ENCODE results near the gene DXO. TPM values are rescaled to one million over a fixed set of nuclear protein-coding genes. Genes with fewer than 3 reads are reported as not detected.

Gene DXO
- total RNA-seq, 5 donors from 2014 or later (not counting 1 experiment from before 2014, with no cell fraction given), result 30.2 to 53.2 (median 35.4) TPM

DNA sequence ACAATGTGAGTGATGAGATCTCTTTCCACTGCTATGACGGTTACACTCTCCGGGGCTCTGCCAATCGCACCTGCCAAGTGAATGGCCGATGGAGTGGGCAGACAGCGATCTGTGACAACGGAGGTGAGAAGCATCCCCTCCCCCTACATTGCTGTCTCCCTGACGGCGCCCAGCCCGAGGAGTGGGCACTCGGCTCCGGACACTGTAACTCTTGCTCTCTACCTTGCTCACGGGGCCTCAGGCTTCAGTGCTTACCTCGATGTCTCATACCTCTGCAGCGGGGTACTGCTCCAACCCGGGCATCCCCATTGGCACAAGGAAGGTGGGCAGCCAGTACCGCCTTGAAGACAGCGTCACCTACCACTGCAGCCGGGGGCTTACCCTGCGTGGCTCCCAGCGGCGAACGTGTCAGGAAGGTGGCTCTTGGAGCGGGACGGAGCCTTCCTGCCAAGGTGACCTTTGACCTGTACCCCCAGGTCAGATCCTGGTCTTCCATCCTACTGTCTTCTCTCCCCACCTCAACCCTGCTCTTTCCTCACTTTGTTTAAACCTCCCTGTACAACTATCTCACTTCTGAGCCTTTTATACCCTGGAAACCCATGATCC is 24.8 kb downstream of the DXO start:
- DNase-seq, result no peak
- ChIA-PET POLR2A (no interaction called here), CTCF (no interaction called here)
- Histone ChIP-seq H3K4me1 (ENCODE audit: control insufficient read depth in 1 of 2, extremely low read depth in 1 of 2, insufficient read depth in 2 of 2, low read length in 2 of 2) (no peaks in the 10 kb centered on the region), H3K27me3 (replicated peaks in 1 of 2; ENCODE audit: control insufficient read depth in 2 of 2, extremely low read depth in 1 of 2, insufficient read depth in 2 of 2, low read length in 1 of 2) (peaks cover 0 to 42% of the 10 kb centered on the region in 2 experiments), H3K36me3 (ENCODE audit: control insufficient read depth in 2 of 2, extremely low read depth in 1 of 2, insufficient read depth in 1 of 2, low read length in 1 of 2) (peaks cover 6 to 11% of the 10 kb centered on the region in 2 donors), H3K27ac (ENCODE audit: low read length) (no peak overlapping the region), H3K9me3 (no peaks in the 10 kb centered on the region), H3K4me3 (ENCODE audit: control insufficient read depth in 1 of 2, extremely low read depth in 1 of 2, low read length in 1 of 2) (no peak overlapping the region)
- no peak for ATAC-seq (replicated peaks in 1 of 4)
- H3K36me3 Mint-ChIP-seq, result no peaks in the 10 kb centered on the region
- no peak overlapping the region for H3K4me3 Mint-ChIP-seq
- 87% methylated on average over 20 of the region's 24 CpGs for WGBS (ENCODE audit: insufficient coverage)
- H3K27me3 Mint-ChIP-seq, result peaks cover 6 to 25% of the 10 kb centered on the region in 2 donors
- H3K9me3 Mint-ChIP-seq, result no peaks in the 10 kb centered on the region
- H3K4me1 Mint-ChIP-seq, result peaks cover 0 to 10% (median 0%) of the 10 kb centered on the region in 3 donors
- no peak overlapping the region for H3K27ac Mint-ChIP-seq

DNA sequence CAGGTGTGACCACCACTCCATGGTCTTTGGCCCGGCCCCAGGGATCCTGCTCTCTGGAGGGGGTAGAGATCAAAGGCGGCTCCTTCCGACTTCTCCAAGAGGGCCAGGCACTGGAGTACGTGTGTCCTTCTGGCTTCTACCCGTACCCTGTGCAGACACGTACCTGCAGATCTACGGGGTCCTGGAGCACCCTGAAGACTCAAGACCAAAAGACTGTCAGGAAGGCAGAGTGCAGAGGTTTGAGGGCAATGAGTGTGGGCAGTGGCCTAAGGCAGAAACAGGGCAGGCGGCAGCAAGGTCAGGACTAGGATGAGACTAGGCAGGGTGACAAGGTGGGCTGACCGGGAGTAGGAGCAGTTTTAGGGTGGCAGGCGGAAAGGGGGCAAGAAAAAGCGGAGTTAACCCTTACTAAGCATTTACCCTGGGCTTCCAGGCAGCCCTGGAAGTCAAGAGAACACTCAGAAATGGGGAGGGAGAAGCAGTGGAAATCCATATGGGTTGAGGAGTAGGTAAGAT is 25.5 kb downstream of the DXO start:
- 73% methylated on average over 10 of the region's 11 CpGs for WGBS (ENCODE audit: insufficient coverage)

DNA sequence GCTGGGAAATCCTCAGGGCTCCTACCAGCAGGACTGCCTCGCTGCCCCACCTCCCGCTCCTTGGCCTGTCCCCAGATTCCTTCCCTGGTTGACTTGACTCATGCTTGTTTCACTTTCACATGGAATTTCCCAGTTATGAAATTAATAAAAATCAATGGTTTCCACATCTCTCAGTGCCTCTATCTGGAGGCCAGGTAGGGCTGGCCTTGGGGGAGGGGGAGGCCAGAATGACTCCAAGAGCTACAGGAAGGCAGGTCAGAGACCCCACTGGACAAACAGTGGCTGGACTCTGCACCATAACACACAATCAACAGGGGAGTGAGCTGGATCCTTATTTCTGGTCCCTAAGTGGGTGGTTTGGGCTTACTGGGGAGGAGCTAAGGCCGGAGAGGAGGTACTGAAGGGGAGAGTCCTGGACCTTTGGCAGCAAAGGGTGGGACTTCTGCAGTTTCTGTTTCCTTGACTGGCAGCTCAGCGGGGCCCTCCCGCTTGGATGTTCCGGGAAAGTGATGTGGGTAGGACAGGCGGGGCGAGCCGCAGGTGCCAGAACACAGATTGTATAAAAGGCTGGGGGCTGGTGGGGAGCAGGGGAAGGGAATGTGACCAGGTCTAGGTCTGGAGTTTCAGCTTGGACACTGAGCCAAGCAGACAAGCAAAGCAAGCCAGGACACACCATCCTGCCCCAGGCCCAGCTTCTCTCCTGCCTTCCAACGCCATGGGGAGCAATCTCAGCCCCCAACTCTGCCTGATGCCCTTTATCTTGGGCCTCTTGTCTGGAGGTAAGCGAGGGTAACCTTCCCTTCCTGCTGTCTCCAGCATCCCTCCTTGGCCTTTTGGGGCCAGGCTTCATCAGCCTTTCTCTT is 26.2 kb downstream of the DXO start, which contains the start of gene CFB:
Gene CFB, plus strand, starts transcription at position 589 of the 863 bp plus-strand sequence. Its CDS starts 127 bp downstream, at position 716.
- Histone ChIP-seq H3K27ac (ENCODE audit: low read length) (no peak within 1 kb of the TSS), H3K9me3 (no peaks in the 10 kb centered on the region), H3K36me3 (ENCODE audit: control insufficient read depth in 2 of 2, extremely low read depth in 1 of 2, insufficient read depth in 1 of 2, low read length in 1 of 2) (no peaks in the 10 kb centered on the region), H3K4me3 (ENCODE audit: control insufficient read depth in 1 of 2, extremely low read depth in 1 of 2, low read length in 1 of 2) (no peak within 1 kb of the TSS), H3K27me3 (replicated peaks in 1 of 2; ENCODE audit: control insufficient read depth in 2 of 2, extremely low read depth in 1 of 2, insufficient read depth in 2 of 2, low read length in 1 of 2) (peaks cover 0 to 47% of the 10 kb centered on the region in 2 experiments), H3K4me1 (ENCODE audit: control insufficient read depth in 1 of 2, extremely low read depth in 1 of 2, insufficient read depth in 2 of 2, low read length in 2 of 2) (no peaks in the 10 kb centered on the region)
- ChIA-PET POLR2A (no interaction called here), CTCF (interaction anchor here in 1 of 2 donors (0.5 kb wide), 1 partner anchor 9 kb away, joined by 4 read pairs; no protein-coding TSS in a partner anchor)
- DNase-seq, result no peak
- 52% methylated on average over 8 of the region's 11 CpGs for WGBS (ENCODE audit: insufficient coverage)
- Mint-ChIP-seq H3K27me3 (peaks cover 8 to 27% of the 10 kb centered on the region in 2 donors), H3K4me3 (no peak within 1 kb of the TSS), H3K9me3 (no peaks in the 10 kb centered on the region), H3K4me1 (peaks cover 0 to 10% (median 0%) of the 10 kb centered on the region in 3 donors), H3K36me3 (no peaks in the 10 kb centered on the region), H3K27ac (peak within 1 kb of the TSS in 1 of 2 donors; percentile 12)
- ATAC-seq (replicated peaks in 1 of 4), result no peak

More for the DNA sequence above, 25.5 kb downstream of the DXO start:
- Histone ChIP-seq H3K27me3 (replicated peaks in 1 of 2; ENCODE audit: control insufficient read depth in 2 of 2, extremely low read depth in 1 of 2, insufficient read depth in 2 of 2, low read length in 1 of 2) (peaks cover 0 to 44% of the 10 kb centered on the region in 2 experiments), H3K9me3 (no peaks in the 10 kb centered on the region), H3K4me1 (ENCODE audit: control insufficient read depth in 1 of 2, extremely low read depth in 1 of 2, insufficient read depth in 2 of 2, low read length in 2 of 2) (no peaks in the 10 kb centered on the region), H3K4me3 (ENCODE audit: control insufficient read depth in 1 of 2, extremely low read depth in 1 of 2, low read length in 1 of 2) (no peak overlapping the region), H3K27ac (ENCODE audit: low read length) (no peak overlapping the region), H3K36me3 (ENCODE audit: control insufficient read depth in 2 of 2, extremely low read depth in 1 of 2, insufficient read depth in 1 of 2, low read length in 1 of 2) (peaks cover 4% of the 10 kb centered on the region in 2 donors)
- no peak for ATAC-seq (replicated peaks in 1 of 4)
- Mint-ChIP-seq H3K4me1 (peaks cover 0 to 10% (median 0%) of the 10 kb centered on the region in 3 donors), H3K4me3 (no peak overlapping the region), H3K36me3 (no peaks in the 10 kb centered on the region), H3K9me3 (no peaks in the 10 kb centered on the region), H3K27me3 (peaks cover 8 to 27% of the 10 kb centered on the region in 2 donors), H3K27ac (peak overlapping the region in 1 of 2 donors; percentile 9)
- ChIA-PET POLR2A (no interaction called here), CTCF (no interaction called here)
- no peak for DNase-seq

DNA sequence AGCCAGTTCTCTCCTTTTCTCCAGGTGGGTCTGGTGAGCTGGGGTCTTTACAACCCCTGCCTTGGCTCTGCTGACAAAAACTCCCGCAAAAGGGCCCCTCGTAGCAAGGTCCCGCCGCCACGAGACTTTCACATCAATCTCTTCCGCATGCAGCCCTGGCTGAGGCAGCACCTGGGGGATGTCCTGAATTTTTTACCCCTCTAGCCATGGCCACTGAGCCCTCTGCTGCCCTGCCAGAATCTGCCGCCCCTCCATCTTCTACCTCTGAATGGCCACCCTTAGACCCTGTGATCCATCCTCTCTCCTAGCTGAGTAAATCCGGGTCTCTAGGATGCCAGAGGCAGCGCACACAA is 26.8 kb downstream of the DXO start:
- peaks cover 0 to 47% of the 10 kb centered on the region in 2 experiments for H3K27me3 ChIP-seq (replicated peaks in 1 of 2; ENCODE audit: control insufficient read depth in 2 of 2, extremely low read depth in 1 of 2, insufficient read depth in 2 of 2, low read length in 1 of 2)
- ChIA-PET CTCF (interaction anchor here in 1 of 2 donors (0.5 kb wide), 1 partner anchor 8 kb away, joined by 4 read pairs; no protein-coding TSS in a partner anchor), POLR2A (no interaction called here)
- H3K27ac Mint-ChIP-seq, result peak overlapping the region in 1 of 2 donors; percentile 12
- H3K36me3 ChIP-seq (ENCODE audit: control insufficient read depth in 2 of 2, extremely low read depth in 1 of 2, insufficient read depth in 1 of 2, low read length in 1 of 2), result no peaks in the 10 kb centered on the region
- no peak overlapping the region for H3K4me3 ChIP-seq (ENCODE audit: control insufficient read depth in 1 of 2, extremely low read depth in 1 of 2, low read length in 1 of 2)
- no peaks in the 10 kb centered on the region for H3K4me1 ChIP-seq (ENCODE audit: control insufficient read depth in 1 of 2, extremely low read depth in 1 of 2, insufficient read depth in 2 of 2, low read length in 2 of 2)
- no peaks in the 10 kb centered on the region for H3K9me3 Mint-ChIP-seq
- no peaks in the 10 kb centered on the region for H3K36me3 Mint-ChIP-seq
- peaks cover 8 to 27% of the 10 kb centered on the region in 2 donors for H3K27me3 Mint-ChIP-seq
- H3K4me1 Mint-ChIP-seq, result peaks cover 0 to 10% (median 0%) of the 10 kb centered on the region in 3 donors
- DNase-seq (no peak), ATAC-seq (replicated peaks in 1 of 4) (no peak)
- no peaks in the 10 kb centered on the region for H3K9me3 ChIP-seq
- WGBS (ENCODE audit: insufficient coverage), result 90% methylated on average over 3 of the region's 9 CpGs
- no peak overlapping the region for H3K27ac ChIP-seq (ENCODE audit: low read length)
- H3K4me3 Mint-ChIP-seq, result no peak overlapping the region

DNA sequence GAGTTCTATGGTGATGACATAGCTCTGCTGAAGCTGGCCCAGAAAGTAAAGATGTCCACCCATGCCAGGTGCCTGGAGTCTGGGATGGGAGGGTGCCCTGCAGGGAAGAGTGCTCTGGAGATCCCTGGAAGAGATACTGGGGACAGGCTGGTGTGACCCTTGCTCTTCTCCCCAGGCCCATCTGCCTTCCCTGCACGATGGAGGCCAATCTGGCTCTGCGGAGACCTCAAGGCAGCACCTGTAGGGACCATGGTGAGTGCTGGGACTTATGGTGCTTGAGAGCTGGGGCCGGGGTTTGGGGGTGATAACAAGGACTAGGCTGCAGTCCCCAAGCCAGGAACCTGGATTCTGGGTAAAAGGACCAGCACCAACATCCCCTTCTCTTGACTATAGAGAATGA is 28.2 kb downstream of the DXO start:
- ChIA-PET CTCF (no interaction called here), POLR2A (no interaction called here)
- Histone ChIP-seq H3K27ac (ENCODE audit: low read length) (no peak overlapping the region), H3K4me1 (ENCODE audit: control insufficient read depth in 1 of 2, extremely low read depth in 1 of 2, insufficient read depth in 2 of 2, low read length in 2 of 2) (no peaks in the 10 kb centered on the region), H3K4me3 (ENCODE audit: control insufficient read depth in 1 of 2, extremely low read depth in 1 of 2, low read length in 1 of 2) (no peak overlapping the region), H3K27me3 (replicated peaks in 1 of 2; ENCODE audit: control insufficient read depth in 2 of 2, extremely low read depth in 1 of 2, insufficient read depth in 2 of 2, low read length in 1 of 2) (peaks cover 0 to 47% of the 10 kb centered on the region in 2 experiments), H3K9me3 (no peaks in the 10 kb centered on the region), H3K36me3 (ENCODE audit: control insufficient read depth in 2 of 2, extremely low read depth in 1 of 2, insufficient read depth in 1 of 2, low read length in 1 of 2) (no peaks in the 10 kb centered on the region)
- Mint-ChIP-seq H3K36me3 (no peaks in the 10 kb centered on the region), H3K9me3 (no peaks in the 10 kb centered on the region), H3K27me3 (peaks cover 8 to 27% of the 10 kb centered on the region in 2 donors), H3K4me1 (peaks cover 0 to 10% (median 0%) of the 10 kb centered on the region in 3 donors), H3K27ac (no peak overlapping the region), H3K4me3 (no peak overlapping the region)
- ATAC-seq (replicated peaks in 1 of 4) (no peak), DNase-seq (no peak)
- WGBS (ENCODE audit: insufficient coverage), result no CpG with 5 or more reads among the region's 3 CpGs

DNA sequence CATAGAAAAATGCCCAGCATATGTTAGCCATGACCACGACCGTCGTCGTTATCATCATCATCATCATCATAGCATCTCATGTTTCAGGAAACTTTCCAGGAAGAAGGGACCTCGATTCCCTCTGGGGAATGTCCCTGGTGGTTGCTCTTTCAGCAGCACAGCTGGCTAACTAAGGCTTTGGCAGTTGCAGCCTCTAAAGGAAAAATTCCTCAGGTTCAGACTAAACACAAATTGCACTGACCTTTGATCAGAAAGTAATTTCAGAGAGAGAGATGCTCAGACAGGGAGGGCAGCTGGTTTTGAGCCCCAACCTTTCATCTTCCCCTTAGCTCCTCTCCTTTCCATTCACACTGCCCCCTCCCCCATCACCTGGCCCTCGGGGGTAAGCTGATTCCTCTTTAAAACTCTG is 31.7 kb downstream of the DXO start:
- no peak for ATAC-seq (replicated peaks in 1 of 4)
- Mint-ChIP-seq H3K4me1 (peaks cover 0 to 5% (median 0%) of the 10 kb centered on the region in 3 donors), H3K27ac (no peak overlapping the region), H3K27me3 (peaks cover 8 to 21% of the 10 kb centered on the region in 2 donors), H3K9me3 (no peaks in the 10 kb centered on the region), H3K4me3 (no peak overlapping the region), H3K36me3 (no peaks in the 10 kb centered on the region)
- 2% methylated on average over 5 of the region's 6 CpGs for WGBS (ENCODE audit: insufficient coverage)
- ChIA-PET CTCF (no interaction called here), POLR2A (no interaction called here)
- Histone ChIP-seq H3K27ac (ENCODE audit: low read length) (no peak overlapping the region), H3K9me3 (no peaks in the 10 kb centered on the region), H3K4me3 (ENCODE audit: control insufficient read depth in 1 of 2, extremely low read depth in 1 of 2, low read length in 1 of 2) (no peak overlapping the region), H3K27me3 (replicated peaks in 1 of 2; ENCODE audit: control insufficient read depth in 2 of 2, extremely low read depth in 1 of 2, insufficient read depth in 2 of 2, low read length in 1 of 2) (peaks cover 0 to 35% of the 10 kb centered on the region in 2 experiments), H3K36me3 (ENCODE audit: control insufficient read depth in 2 of 2, extremely low read depth in 1 of 2, insufficient read depth in 1 of 2, low read length in 1 of 2) (no peaks in the 10 kb centered on the region), H3K4me1 (ENCODE audit: control insufficient read depth in 1 of 2, extremely low read depth in 1 of 2, insufficient read depth in 2 of 2, low read length in 2 of 2) (no peaks in the 10 kb centered on the region)
- DNase-seq, result no peak
